ENCODE measurements around the gene RIN3.

The RIN3 gene

GRCh38 chr14:92549859-92550230, 36.3 kb downstream of the RIN3 start:
- no peak for DNase-seq (ENCODE audit: low spot score)
- Histone ChIP-seq H3K9me3 (ENCODE audit: severe bottlenecking) (no peaks in the 10 kb centered on the region), H3K4me1 (ENCODE audit: insufficient read depth, poor library complexity, severe bottlenecking) (no peaks in the 10 kb centered on the region), H3K36me3 (ENCODE audit: low read depth) (no peaks in the 10 kb centered on the region), H3K4me3 (ENCODE audit: severe bottlenecking) (no peak overlapping the region), H3K27ac (ENCODE audit: poor library complexity, severe bottlenecking) (no peak overlapping the region), H3K27me3 (ENCODE audit: insufficient read depth, poor library complexity, severe bottlenecking) (no peaks in the 10 kb centered on the region)
- TF ChIP-seq, protein P1, sequence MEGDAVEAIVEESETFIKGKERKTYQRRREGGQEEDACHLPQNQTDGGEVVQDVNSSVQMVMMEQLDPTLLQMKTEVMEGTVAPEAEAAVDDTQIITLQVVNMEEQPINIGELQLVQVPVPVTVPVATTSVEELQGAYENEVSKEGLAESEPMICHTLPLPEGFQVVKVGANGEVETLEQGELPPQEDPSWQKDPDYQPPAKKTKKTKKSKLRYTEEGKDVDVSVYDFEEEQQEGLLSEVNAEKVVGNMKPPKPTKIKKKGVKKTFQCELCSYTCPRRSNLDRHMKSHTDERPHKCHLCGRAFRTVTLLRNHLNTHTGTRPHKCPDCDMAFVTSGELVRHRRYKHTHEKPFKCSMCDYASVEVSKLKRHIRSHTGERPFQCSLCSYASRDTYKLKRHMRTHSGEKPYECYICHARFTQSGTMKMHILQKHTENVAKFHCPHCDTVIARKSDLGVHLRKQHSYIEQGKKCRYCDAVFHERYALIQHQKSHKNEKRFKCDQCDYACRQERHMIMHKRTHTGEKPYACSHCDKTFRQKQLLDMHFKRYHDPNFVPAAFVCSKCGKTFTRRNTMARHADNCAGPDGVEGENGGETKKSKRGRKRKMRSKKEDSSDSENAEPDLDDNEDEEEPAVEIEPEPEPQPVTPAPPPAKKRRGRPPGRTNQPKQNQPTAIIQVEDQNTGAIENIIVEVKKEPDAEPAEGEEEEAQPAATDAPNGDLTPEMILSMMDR (IDR thresholded peaks at IDR 0.05; ENCODE audit: poor library complexity, severe bottlenecking): no peak
- ATAC-seq (ENCODE audit: low read depth): no peak

GRCh38 chr14:92551044-92551841, 37.7 kb downstream of the RIN3 start:
- H3K36me3 ChIP-seq (ENCODE audit: low read depth): no peaks in the 10 kb centered on the region
- ATAC-seq (ENCODE audit: low read depth) (no peak), DNase-seq (ENCODE audit: low spot score) (no peak)
- no peak overlapping the region for H3K4me3 ChIP-seq (ENCODE audit: severe bottlenecking)
- no peaks in the 10 kb centered on the region for H3K9me3 ChIP-seq (ENCODE audit: severe bottlenecking)
- TF ChIP-seq, protein P1 (IDR thresholded peaks at IDR 0.05; ENCODE audit: poor library complexity, severe bottlenecking): no peak
- H3K27ac ChIP-seq (ENCODE audit: poor library complexity, severe bottlenecking): no peak overlapping the region
- no peaks in the 10 kb centered on the region for H3K4me1 ChIP-seq (ENCODE audit: insufficient read depth, poor library complexity, severe bottlenecking)
- H3K27me3 ChIP-seq (ENCODE audit: insufficient read depth, poor library complexity, severe bottlenecking): no peaks in the 10 kb centered on the region

DNA sequence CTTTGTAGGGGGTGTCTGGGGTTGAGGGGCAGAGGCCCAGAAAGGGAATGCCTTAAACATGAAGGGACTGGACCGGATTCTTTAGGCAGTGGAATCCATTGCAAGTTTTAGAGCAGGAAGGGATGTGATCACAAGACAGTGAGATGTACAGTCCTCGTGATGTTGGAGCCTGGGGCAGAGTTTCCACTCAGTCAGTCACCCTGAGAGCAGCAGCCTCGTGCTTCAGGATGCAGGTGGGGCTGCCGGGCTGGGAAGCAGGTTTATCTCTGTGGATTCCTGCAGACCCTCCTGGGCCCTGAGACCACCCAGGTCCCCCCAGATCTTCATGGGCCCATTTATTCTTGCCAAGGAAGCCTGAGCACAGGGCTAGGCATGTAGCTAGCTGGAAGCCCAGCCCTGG, 38.5 kb downstream of the RIN3 start:
- Histone ChIP-seq H3K36me3 (ENCODE audit: low read depth) (no peaks in the 10 kb centered on the region), H3K27me3 (ENCODE audit: insufficient read depth, poor library complexity, severe bottlenecking) (no peaks in the 10 kb centered on the region), H3K4me3 (ENCODE audit: severe bottlenecking) (no peak overlapping the region), H3K9me3 (ENCODE audit: severe bottlenecking) (no peaks in the 10 kb centered on the region), H3K27ac (ENCODE audit: poor library complexity, severe bottlenecking) (no peak overlapping the region), H3K4me1 (ENCODE audit: insufficient read depth, poor library complexity, severe bottlenecking) (no peaks in the 10 kb centered on the region)
- TF ChIP-seq, protein P1 (IDR thresholded peaks at IDR 0.05; ENCODE audit: poor library complexity, severe bottlenecking): no peak
- DNase-seq (ENCODE audit: low spot score): no peak
- ATAC-seq (ENCODE audit: low read depth): no peak

GRCh38 chr14:92553438-92553837, 39.9 kb downstream of the RIN3 start:
- TF ChIP-seq, protein P1 (IDR thresholded peaks at IDR 0.05; ENCODE audit: poor library complexity, severe bottlenecking): no peak
- Histone ChIP-seq H3K36me3 (ENCODE audit: low read depth) (no peaks in the 10 kb centered on the region), H3K9me3 (ENCODE audit: severe bottlenecking) (no peaks in the 10 kb centered on the region), H3K27ac (ENCODE audit: poor library complexity, severe bottlenecking) (no peak overlapping the region), H3K4me3 (ENCODE audit: severe bottlenecking) (no peak overlapping the region), H3K4me1 (ENCODE audit: insufficient read depth, poor library complexity, severe bottlenecking) (no peaks in the 10 kb centered on the region), H3K27me3 (ENCODE audit: insufficient read depth, poor library complexity, severe bottlenecking) (no peaks in the 10 kb centered on the region)
- DNase-seq (ENCODE audit: low spot score) (no peak), ATAC-seq (ENCODE audit: low read depth) (no peak)

GRCh38 chr14:92555465-92556111, 42.0 kb downstream of the RIN3 start:
- Histone ChIP-seq H3K27ac (ENCODE audit: poor library complexity, severe bottlenecking) (no peak overlapping the region), H3K4me1 (ENCODE audit: insufficient read depth, poor library complexity, severe bottlenecking) (no peaks in the 10 kb centered on the region), H3K4me3 (ENCODE audit: severe bottlenecking) (no peak overlapping the region), H3K27me3 (ENCODE audit: insufficient read depth, poor library complexity, severe bottlenecking) (no peaks in the 10 kb centered on the region), H3K9me3 (ENCODE audit: severe bottlenecking) (no peaks in the 10 kb centered on the region), H3K36me3 (ENCODE audit: low read depth) (no peaks in the 10 kb centered on the region)
- TF ChIP-seq, protein P1 (IDR thresholded peaks at IDR 0.05; ENCODE audit: poor library complexity, severe bottlenecking): no peak
- no peak for ATAC-seq (ENCODE audit: low read depth)
- peak; percentile 66 for DNase-seq (ENCODE audit: low spot score)

All from RWPE2 (cell line).